Activated CD4-positive, alpha-beta T cell treated with anti-CD3 and anti-CD28 coated beads for 4 hours (primary cell): ENCODE measurements around the gene TAX1BP3.

Source experiments
- DNase-seq, 2 donors: peaks; one replicate each; pipeline ENCODE4 v3.0.0-alpha.2; 2020

TAX1BP3 gene

DNA sequence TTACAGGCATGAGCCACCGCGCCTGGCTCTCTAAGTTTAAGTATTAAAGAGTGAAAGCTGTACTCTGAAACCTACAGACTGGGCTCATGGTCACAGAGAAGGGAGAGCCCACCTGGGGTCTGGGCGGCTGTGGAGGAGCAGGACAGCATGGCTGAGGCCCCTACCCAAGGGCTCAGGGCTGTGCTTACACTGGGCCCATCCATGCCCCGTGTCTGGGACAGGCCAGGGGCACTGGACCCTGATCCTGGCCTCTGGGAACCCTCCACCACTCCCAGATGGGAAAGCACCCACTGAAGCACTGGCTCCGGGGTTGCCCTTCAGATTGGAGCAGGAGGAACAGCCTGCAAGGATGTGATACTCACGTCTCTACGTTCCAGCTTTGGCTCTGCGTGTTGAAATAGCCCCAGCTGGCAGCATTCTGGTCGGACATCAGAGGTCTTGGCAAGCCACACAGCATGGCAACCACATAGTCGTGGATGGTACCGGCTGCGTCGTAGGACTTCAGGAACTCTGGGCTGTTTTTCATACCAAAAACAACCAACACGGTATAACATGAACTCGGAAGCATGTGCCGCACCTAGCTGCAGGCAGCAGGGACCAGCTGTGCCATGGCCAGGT is 45.3 kb downstream of the TAX1BP3 start:
- no peak for DNase-seq

GRCh38 chr17:3621146-3621720 is 47.1 kb downstream of the TAX1BP3 start:
- DNase-seq = no peak

- DNase-seq = no peak
These were observed 53.1 kb downstream of the TAX1BP3 start for GRCh38 chr17:3615160-3615870.

- DNase-seq = no peak
These were observed 55.3 kb downstream of the TAX1BP3 start for GRCh38 chr17:3613124-3613523.
